OCI-LY3 (cell line): ENCODE measurements around the gene PITPNM3.

Experiments used
- H2AFZ ChIP-seq: fragments of 200-600, 300-600 bp; shearing (Covaris generic); 2 replicates; pipeline ENCODE4 v1.6.0; 2014; ENCODE audit warnings: antibody characterized with exemption, low read depth, low read length
- H3K27ac ChIP-seq: fragments of 200-600, 300-600 bp; sonication (generic); 2 replicates; pipeline ENCODE4 v1.5.1; 2014; ENCODE audit warnings: mild to moderate bottlenecking, low read length, moderate library complexity, mixed read lengths
- H3K27me3 ChIP-seq: fragments of 200-600, 300-600 bp; sonication (generic); 2 replicates; pipeline ENCODE4 v1.6.1; 2014; ENCODE audit warnings: low read depth, low read length, mixed read lengths
- H3K36me3 ChIP-seq: fragments of 200-600, 300-600 bp; sonication (generic); replicated peaks from 2 replicates; pipeline ENCODE3; 2014; ENCODE audit warnings: low read depth, low read length, mixed read lengths
- H3K4me1 ChIP-seq: fragments of 300-600, 200-600 bp; sonication (generic); 2 replicates; pipeline ENCODE4 v1.6.1; 2014; ENCODE audit warnings: low read length, mixed read lengths
- H3K4me2 ChIP-seq: fragments of 200-600, 300-600 bp; sonication (generic); 2 replicates; pipeline ENCODE4 v1.6.1; 2014; ENCODE audit warnings: low read length, mixed read lengths
- H3K4me3 ChIP-seq: fragments of 300-600, 200-600 bp; sonication (generic); 2 replicates; pipeline ENCODE4 v1.5.1; 2014; ENCODE audit warnings: antibody characterized with exemption, mild to moderate bottlenecking, low read length, moderate library complexity
- H3K79me2 ChIP-seq: fragments of 300-600, 200-600 bp; shearing (Covaris generic); 2 replicates; pipeline ENCODE4 v1.6.1; 2014; ENCODE audit warnings: mild to moderate bottlenecking, low read length, mixed read lengths
- H3K9ac ChIP-seq: fragments of 300-600, 200-600 bp; shearing (Covaris generic); 2 replicates; pipeline ENCODE4 v1.6.0; 2014; ENCODE audit warnings: mild to moderate bottlenecking, low read length, moderate library complexity
- H3K9me3 ChIP-seq: fragments of 200-600, 300-600 bp; shearing (Covaris generic); 2 replicates; pipeline ENCODE4 v1.6.1; 2014; ENCODE audit warnings: low read length, mixed read lengths; ENCODE audit not compliant: insufficient read depth
- H4K20me1 ChIP-seq: fragments of 200-600, 300-600 bp; sonication (generic); 2 replicates; pipeline ENCODE4 v1.6.1; 2016; ENCODE audit warnings: low read length, mixed read lengths; ENCODE audit not compliant: insufficient read depth
- CTCF ChIP-seq: fragments of 200-600, 300-600 bp; sonication (generic); IDR thresholded peaks from 2 replicates; pipeline ENCODE4 v1.5.1; 2014; ENCODE audit warnings: antibody characterized with exemption, low read length, low read depth
- EZH2phosphoT487 ChIP-seq: fragments of 200-600 bp; shearing (Covaris generic); IDR thresholded peaks from 2 replicates; pipeline ENCODE4 v1.6.1; 2018; ENCODE audit warnings: antibody characterized with exemption, mixed run types, low read depth

PITPNM3 gene

GRCh38 chr17:6589266-6589946 is 33.1 kb upstream of the PITPNM3 start:
- H3K4me3 ChIP-seq, result no peak overlapping the region
- H3K27ac ChIP-seq, result no peak overlapping the region
- no peak overlapping the region for H3K4me2 ChIP-seq
- peaks cover 21% of the 10 kb centered on the region for H3K36me3 ChIP-seq
- no peak overlapping the region for H3K9ac ChIP-seq
- H3K4me1 ChIP-seq, result no peaks in the 10 kb centered on the region
- no peaks in the 10 kb centered on the region for H4K20me1 ChIP-seq
- no peaks in the 10 kb centered on the region for H3K9me3 ChIP-seq
- no peaks in the 10 kb centered on the region for H3K27me3 ChIP-seq
- H2AFZ ChIP-seq, result no peak overlapping the region
- H3K79me2 ChIP-seq, result no peaks in the 10 kb centered on the region
- TF ChIP-seq CTCF (no peak), EZH2phosphoT487 (no peak)

DNA sequence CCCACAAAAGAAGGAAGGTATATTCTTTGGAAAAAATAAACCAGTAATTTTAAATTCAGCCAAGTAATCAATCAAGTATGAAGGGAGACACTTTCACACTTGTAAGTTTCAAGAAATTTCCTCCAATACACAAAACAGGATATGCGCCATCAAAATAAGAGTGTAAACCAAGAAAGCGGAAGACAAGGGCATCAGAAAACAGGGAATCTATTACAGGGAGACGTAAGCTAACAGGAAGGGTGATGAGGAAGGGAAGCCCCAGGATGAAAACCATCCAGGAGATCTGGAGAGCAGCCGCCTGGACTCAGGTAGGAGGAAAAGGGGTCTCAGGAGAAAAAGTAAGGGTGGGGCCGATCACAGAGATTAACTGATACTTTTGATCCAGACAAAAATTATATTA is 31.8 kb upstream of the PITPNM3 start:
- H2AFZ ChIP-seq, result no peak overlapping the region
- H3K4me2 ChIP-seq, result no peak overlapping the region
- H3K9me3 ChIP-seq, result no peaks in the 10 kb centered on the region
- H3K79me2 ChIP-seq, result no peaks in the 10 kb centered on the region
- TF ChIP-seq EZH2phosphoT487 (no peak), CTCF (no peak)
- H3K27me3 ChIP-seq, result no peaks in the 10 kb centered on the region
- peaks cover 33% of the 10 kb centered on the region for H3K36me3 ChIP-seq
- H3K4me3 ChIP-seq, result no peak overlapping the region
- H3K4me1 ChIP-seq, result no peaks in the 10 kb centered on the region
- H3K27ac ChIP-seq, result no peak overlapping the region
- no peaks in the 10 kb centered on the region for H4K20me1 ChIP-seq
- no peak overlapping the region for H3K9ac ChIP-seq

DNA sequence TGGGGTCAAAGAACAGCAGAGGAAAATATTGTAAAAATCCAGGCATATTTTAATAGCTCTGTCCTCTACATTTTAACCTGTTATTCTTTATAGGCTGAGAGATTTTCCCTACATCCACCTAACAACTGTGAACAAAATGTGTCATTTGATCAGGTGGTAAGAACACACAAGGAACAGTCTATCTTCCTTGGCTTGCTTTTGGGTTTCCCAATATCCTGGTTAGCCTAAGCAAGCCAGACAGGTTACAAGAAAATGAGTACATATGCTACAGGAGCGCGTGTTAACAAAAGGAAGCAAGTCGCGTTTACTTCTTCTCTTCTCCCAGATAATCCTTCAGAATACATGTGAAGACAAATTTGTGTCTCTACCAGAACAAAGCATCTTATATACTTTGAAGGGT is 31.0 kb upstream of the PITPNM3 start:
- Histone ChIP-seq H3K4me3 (no peak overlapping the region), H3K27ac (no peak overlapping the region), H4K20me1 (no peaks in the 10 kb centered on the region), H3K9ac (no peak overlapping the region), H3K4me2 (no peak overlapping the region), H3K79me2 (no peaks in the 10 kb centered on the region), H3K27me3 (no peaks in the 10 kb centered on the region), H3K4me1 (no peaks in the 10 kb centered on the region), H2AFZ (no peak overlapping the region), H3K36me3 (peaks cover 33% of the 10 kb centered on the region), H3K9me3 (no peaks in the 10 kb centered on the region)
- no peak for TF ChIP-seq EZH2phosphoT487
- TF ChIP-seq CTCF, result no peak

DNA sequence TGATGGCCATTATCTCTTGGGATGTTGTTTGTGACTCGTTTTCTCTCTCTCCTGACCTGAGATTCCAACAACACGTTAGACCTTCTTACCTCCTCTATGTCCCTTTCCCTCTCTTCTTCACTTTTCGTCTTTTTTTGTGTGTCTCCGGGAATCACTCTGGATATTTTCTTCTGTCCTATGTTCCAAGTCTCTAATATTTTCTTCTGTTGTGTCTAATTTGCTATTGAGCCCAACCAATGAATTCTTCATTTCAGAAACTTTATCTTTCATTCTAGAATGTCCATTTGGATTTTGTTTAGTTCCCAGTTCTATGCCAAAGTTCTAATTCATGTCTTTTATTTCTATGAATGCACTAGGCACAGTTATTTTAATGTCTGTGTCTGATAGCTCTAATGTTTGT is 27.1 kb upstream of the PITPNM3 start:
- Histone ChIP-seq H3K79me2 (no peaks in the 10 kb centered on the region), H3K4me3 (no peak overlapping the region), H4K20me1 (no peaks in the 10 kb centered on the region), H2AFZ (no peak overlapping the region), H3K36me3 (peaks cover 33% of the 10 kb centered on the region), H3K4me1 (no peaks in the 10 kb centered on the region), H3K27me3 (no peaks in the 10 kb centered on the region), H3K4me2 (no peak overlapping the region), H3K27ac (no peak overlapping the region), H3K9me3 (no peaks in the 10 kb centered on the region), H3K9ac (no peak overlapping the region)
- TF ChIP-seq EZH2phosphoT487 (no peak), CTCF (no peak)
